Mucosa of descending colon (tissue), 3 donors: Measurements from ENCODE around the gene ELMOD1. TPM values are rescaled to one million over a fixed set of nuclear protein-coding genes. Genes with fewer than 3 reads are reported as not detected.

ENCODE experiments used
- ATAC-seq: fragments of 200-7000 bp; cut with Tn5 transposase; one replicate; pipeline ENCODE4 v1.9.1; 2020; ENCODE audit warnings: mild to moderate bottlenecking, moderate library complexity
- DNase-seq, 3 donors: peaks; one replicate each; pipeline ENCODE4 v3.0.0-alpha.2; 2020
- H3K36me3 ChIP-seq: fragments of 200-600 bp; one replicate; pipeline ENCODE4 v1.8.0; 2021; ENCODE audit warnings: low read depth, mild to moderate bottlenecking
- H3K4me1 ChIP-seq: fragments of 200-600 bp; one replicate; pipeline ENCODE4 v1.8.0; 2021; ENCODE audit warnings: low read depth, mild to moderate bottlenecking
- H3K4me3 ChIP-seq: fragments of 200-600 bp; one replicate; pipeline ENCODE4 v1.8.0; 2021; ENCODE audit warnings: mild to moderate bottlenecking
- H3K9me3 ChIP-seq: fragments of 200-600 bp; one replicate; pipeline ENCODE4 v1.8.0; 2021; ENCODE audit warnings: mild to moderate bottlenecking
- CTCF ChIP-seq: fragments of 200-600 bp; IDR thresholded peaks from one replicate; pipeline ENCODE4 v1.8.0; 2022; ENCODE audit warnings: antibody characterized with exemption, mild to moderate bottlenecking
- intact Hi-C, 2 donors: fragments of 100-400 bp; cut with DNase I in 1 of 2; cut with micrococcal nuclease in 1 of 2; formaldehyde crosslinking; loops; one replicate each; pipeline versions ENCODE4 v1.11.0 to v1.11.1; 2022; cut with DNase I, micrococcal nuclease
- total RNA-seq, 3 donors: library from RNA; stranded (reverse); fragmentation: NEBNext Ultra II Directional in 2 of 3; extraction: Animal tissue kit (Norgen Biotek cat#: 25700) in 2 of 3; gene quantifications; one replicate each; pipeline versions ENCODE4 v1.2.1 to v1.2.4, GENCODE V29; 2021 to 2023
- donor health status: DM: no; HTN: no; CAD: no; lungs with moderate emphysema.
- donor health status: DM: no; HTN: no; CAD: no.
- donor health status: DM: no; HTN: yes; CAD: no.

The ELMOD1 gene
- total RNA-seq, 3 donors from 2014 or later, result 0.31 to 0.57 TPM; not detected in 1

- ATAC-seq (no peak), DNase-seq (no peak)
- H3K9me3 ChIP-seq, result no peaks in the 10 kb centered on the region
- intact Hi-C loops, result loop anchor here in 1 of 2 donors (10.0 kb wide), 1 partner anchor 108 kb away; no protein-coding TSS in a partner anchor
- no peak overlapping the region for H3K4me3 ChIP-seq
- no peak for TF ChIP-seq CTCF
- H3K36me3 ChIP-seq, result no peaks in the 10 kb centered on the region
- H3K4me1 ChIP-seq, result no peaks in the 10 kb centered on the region
Observed at GRCh38 chr11:107683061-107683460, 92.1 kb downstream of the ELMOD1 start.

GRCh38 chr11:107683807-107684206 is 92.9 kb downstream of the ELMOD1 start:
- no peaks in the 10 kb centered on the region for H3K4me1 ChIP-seq
- no peak for TF ChIP-seq CTCF
- no peaks in the 10 kb centered on the region for H3K9me3 ChIP-seq
- intact Hi-C loops, result loop anchor here in 1 of 2 donors (10.0 kb wide), 1 partner anchor 109 kb away; no protein-coding TSS in a partner anchor
- no peaks in the 10 kb centered on the region for H3K36me3 ChIP-seq
- H3K4me3 ChIP-seq, result no peak overlapping the region
- ATAC-seq (no peak), DNase-seq (no peak)

- H3K36me3 ChIP-seq, result no peaks in the 10 kb centered on the region
- intact Hi-C loops, result loop anchor here (5.0 to 10.0 kb wide), 2 partner anchors 111 to 114 kb away; no protein-coding TSS in a partner anchor
- ATAC-seq, result no peak
- H3K9me3 ChIP-seq, result no peaks in the 10 kb centered on the region
- H3K4me1 ChIP-seq, result peaks cover 4% of the 10 kb centered on the region
- DNase-seq, result no peak
- H3K4me3 ChIP-seq, result no peak overlapping the region
- TF ChIP-seq CTCF, result no peak
Observed at GRCh38 chr11:107688322-107688918, 97.5 kb downstream of the ELMOD1 start.

- no peaks in the 10 kb centered on the region for H3K9me3 ChIP-seq
- intact Hi-C loops, result loop anchor here (5.0 to 10.0 kb wide), 2 partner anchors 112 to 115 kb away; no protein-coding TSS in a partner anchor
Observed at GRCh38 chr11:107689317-107690202, 98.6 kb downstream of the ELMOD1 start.

More at GRCh38 chr11:107689317-107690202, 98.6 kb downstream of the ELMOD1 start:
- no peak for TF ChIP-seq CTCF
- ATAC-seq (peak; percentile 69), DNase-seq (peak in 2 of 3 donors; percentile 46 to 91)
- Histone ChIP-seq H3K4me3 (no peak overlapping the region), H3K36me3 (no peaks in the 10 kb centered on the region), H3K4me1 (peaks cover 4% of the 10 kb centered on the region)
